GM21515 (cell line): ENCODE measurements around the gene FMN1.

Experiments used
- ATAC-seq: cut with Tn5 transposase; IDR thresholded peaks from one replicate; pipeline ENCODE4 v1.9.1; 2021; ENCODE audit not compliant: unreplicated experiment

Gene FMN1

DNA sequence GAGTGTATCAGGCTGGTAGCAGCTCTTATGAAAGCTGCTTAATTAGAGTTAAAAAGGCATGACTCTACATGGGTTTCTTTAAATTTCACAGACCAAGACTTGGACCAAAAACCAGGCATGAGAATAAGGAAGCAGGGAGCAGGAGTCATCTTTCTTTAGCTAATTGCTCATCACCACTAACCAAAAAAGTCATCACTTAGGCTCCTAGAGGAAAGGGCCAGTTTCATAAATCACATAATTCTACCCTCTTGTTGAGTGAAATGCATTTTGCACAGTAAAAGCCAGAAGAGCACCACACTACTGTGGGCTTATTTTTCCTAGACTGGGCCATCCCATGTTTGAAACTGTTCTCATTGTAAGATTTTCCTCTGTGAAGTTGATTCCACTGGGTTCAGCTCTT is 301.1 kb downstream of the FMN1 start:
- no peak for ATAC-seq

DNA sequence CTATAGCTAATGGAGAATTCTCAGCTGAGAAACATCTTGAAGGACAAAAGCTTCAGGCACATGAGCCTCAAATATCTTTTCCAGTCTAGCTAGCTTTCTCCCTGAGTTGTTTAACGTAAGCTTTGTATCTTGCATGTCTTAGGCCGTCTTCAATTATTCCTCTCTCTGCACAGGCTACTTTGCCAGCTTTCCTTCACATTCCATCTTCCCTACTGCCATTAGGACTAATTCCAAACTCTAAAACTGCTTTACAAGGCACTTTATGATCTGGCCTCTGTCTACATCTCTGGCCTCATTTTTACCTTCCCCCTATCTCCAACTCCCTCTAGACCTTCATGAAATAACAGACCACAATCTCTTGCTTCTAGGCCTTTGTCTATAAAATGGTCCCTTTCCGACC is 305.3 kb downstream of the FMN1 start:
- ATAC-seq, result no peak

DNA sequence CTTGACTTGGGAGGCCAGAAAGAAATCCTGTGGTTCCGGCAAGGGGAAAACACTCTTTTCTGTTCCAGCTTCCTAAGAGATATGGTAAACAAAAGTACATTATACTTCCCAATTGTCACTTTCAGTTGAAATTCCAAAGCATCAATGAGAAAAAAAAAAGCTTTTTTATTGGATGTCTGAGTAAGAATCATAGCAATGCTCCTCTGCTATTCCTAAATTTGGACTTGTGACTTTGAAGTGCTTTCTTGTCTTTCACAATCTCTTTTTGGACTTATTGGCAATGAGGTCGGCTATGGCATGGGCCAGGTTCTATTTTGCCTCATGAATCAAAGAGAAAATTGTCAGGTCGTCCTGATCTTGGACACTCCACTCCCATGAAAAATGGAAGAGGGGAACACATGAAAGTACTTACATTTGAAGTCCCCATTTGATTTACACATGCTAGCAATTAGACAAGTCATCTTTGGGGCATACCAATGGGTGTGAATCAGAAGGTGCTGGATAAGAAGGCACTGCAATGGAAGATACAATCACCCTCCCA is 306.2 kb downstream of the FMN1 start:
- no peak for ATAC-seq

DNA sequence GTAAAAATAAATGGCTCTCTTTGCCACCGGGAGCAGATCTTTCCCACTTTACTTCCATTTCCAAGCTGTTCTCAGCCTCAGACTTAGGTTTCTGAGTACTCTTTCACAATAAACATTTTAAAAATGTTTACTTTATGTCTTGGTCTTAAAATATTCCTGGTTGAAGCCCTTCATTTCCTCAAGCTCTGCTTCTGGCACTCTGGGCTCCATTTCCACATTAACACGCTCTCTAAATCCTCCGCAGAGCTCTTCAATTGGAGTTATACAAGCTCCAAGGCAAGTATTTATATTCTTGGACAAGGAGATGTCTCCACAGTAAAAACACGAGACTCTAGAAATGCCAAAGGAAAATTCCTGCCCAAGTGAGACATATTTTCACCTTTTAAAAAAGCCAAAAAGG is 307.4 kb downstream of the FMN1 start:
- ATAC-seq, result no peak

DNA sequence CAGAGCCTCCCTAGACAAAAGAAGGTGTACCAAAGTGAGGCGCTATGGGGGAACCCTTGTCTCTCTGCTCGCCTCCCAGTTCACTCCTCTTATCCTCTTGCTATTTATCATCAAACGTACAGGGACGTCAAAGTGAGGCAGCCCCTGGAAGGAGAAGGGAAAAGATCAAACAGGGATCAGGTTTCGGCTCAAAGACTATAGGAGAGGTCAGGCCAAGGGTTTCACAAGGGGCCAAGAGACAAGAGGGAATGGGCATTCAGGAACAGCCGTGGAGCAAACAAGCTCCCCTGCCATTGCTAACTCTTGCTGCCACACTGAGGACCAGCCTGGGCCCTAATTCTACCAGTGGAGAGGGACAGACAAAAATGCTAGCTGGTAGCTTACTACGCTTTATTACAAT is 308.1 kb downstream of the FMN1 start:
- ATAC-seq, result no peak

DNA sequence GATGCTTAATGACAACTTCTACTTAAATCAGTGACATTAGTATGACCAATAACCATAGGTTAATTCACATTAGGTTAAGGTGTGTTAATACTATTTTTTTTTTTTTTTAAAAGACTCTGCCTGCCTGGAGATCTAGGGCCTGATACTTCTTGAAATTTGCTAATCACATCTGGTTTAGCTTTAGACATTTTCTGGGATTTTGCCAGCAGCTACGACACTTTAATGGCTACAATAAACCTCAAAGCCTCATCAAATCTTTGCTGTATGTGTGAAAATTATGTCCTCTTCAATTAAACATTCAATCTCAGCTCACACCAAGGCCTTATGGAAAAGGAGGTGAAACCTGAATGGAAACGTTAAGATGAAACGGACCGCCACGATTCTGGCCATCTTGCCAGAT is 308.8 kb downstream of the FMN1 start:
- ATAC-seq, result no peak

DNA sequence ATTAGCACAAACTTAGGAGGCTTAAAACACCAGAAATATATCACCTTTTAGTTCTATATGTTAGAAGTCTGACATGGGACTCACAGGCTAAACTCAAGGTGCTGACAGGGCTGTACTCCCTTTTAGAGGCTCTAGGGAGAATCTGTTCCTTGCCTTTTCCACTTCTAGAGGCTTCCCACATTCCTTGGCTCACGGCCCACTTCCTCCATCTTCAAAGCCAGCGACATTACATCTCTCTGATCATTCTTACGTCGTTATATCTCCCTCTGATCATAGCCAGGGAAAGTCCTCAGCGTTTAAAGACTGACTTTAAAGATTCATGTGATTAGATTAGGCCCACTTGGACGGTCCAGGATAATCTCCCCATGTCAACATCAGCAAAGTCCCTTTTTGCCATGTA is 310.4 kb downstream of the FMN1 start:
- ATAC-seq, result no peak

DNA sequence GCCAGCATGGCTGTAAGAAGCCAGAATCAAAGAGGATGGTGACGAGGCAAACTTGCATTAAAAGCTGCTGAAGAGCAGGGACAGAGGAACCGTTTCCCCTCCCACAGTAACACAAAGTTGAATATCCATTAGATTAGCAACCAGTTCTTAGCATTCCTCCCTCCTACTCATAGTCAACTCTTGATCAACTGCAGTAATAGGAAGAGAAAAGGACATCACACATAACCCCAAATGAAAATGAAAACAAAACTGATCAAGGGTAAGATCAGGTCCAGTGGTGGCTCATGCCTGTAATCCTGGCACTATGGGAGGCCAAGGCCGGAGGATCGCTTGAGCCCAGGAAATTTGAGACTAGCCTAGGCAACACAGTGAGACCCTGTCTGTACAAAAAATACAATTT is 311.6 kb downstream of the FMN1 start:
- no peak for ATAC-seq

DNA sequence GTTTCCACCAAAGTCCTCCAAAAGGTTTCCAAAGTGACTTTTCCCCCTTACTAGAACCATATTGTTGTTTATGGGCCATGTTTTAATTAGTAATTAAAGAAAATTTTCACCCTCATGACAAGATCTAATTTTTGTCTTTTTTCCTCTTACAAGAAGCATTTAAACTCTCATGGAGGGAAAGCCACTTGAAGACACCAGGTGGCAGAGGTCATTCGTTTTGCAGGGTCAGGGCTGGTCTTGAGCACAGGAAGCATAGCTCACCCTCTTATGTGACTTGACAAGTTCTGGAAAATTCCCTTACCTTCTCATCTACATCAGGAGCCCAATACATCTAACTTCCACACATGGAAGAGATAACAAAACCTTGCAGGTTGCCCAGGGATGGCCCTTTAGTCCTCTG is 313.0 kb downstream of the FMN1 start:
- no peak for ATAC-seq

DNA sequence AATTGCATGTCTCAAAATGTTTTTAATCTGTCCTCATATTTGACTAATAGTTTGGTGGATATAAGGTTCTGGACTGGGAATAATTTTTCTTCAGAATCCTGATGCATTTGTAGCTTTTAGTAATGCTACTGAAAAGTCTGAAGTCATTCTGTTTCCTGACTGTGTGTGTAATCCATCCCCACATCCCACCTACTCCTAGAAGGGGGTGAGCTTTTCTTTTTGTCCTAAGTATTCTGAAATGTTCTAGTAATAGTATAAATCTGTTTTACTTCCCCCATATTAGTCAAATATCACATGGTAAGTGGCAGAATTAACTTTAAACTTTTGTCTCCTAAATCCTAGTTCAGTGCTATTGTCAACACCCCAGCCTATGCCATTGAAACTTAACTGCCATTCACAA is 313.9 kb downstream of the FMN1 start:
- no peak for ATAC-seq

DNA sequence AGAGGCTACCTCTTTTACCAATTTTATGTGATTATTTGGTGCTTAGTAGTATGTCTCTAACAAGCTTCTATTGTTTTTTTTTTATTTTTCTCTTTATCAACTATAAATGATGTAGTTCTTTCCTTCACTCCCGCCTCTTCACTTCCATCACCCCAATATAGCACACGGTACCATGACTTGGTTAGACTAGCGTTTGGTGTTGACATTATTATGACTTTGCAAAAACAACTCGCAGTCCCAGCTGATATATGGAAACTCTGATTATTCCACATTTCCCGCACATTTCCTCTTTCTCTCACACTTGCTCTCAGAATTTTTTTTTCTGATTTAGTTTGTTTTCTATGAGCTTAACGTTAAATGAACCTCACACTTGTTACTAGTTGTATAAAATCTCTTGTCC is 314.5 kb downstream of the FMN1 start:
- no peak for ATAC-seq

DNA sequence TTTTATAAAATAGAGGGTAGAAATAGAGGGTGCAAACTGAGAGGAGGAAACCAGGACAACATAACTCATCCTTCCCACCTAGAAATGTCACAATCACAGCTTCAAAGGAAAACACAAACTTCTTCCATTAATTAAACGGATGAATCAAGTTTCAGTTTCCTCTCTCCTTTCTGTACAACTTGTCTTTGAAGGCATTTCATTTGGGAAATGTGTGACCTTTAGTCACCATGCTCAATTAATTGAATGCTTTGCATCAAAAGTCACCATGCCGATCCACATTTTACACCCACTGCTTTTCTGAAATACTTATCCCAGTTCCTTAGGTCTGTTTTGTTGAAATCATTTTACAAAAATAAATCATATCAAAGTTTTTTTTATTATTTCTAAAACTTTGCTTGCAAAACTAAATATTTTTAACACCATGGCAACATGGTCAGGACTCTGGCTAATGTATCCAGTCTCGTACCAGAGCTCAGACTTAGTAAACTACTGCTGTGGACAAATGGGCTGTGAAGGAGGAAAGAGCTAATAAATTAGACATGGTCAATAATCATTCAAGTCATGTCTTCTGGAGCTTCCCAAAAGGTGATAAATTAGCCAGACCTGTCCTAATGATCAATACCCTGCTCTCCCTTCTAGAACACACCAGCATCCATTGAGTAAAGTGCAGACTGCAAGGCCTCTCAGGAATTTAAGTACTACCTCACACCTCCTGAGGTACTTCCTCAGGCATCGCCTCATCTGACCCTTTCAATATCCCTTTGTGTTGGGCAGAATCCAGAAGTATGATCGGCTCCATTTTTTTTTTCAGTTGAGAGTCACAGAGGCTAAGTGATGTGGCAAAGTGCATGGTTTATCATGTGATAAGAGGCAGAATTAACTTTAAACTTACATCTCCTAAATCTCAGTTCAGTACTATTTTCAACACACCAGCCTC is 315.4 kb downstream of the FMN1 start:
- ATAC-seq, result no peak

DNA sequence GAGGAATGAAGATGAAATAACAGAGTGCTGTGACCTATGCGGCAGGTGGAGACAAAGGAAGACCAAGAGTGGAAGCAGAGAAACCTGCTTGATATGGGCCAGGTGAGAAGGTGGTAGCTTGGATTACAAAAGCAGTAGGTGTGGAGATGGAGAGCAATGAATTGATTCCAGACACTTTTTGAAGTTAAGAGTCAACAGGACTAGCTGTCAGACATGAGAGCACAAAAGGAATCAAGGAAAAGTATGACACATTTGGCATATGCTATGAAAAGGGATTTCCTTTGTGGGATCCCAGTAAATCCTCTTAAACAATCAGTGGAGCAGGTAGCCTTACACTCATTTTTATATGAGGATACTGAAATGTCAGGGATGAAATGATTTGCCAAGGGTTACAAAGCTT is 316.2 kb downstream of the FMN1 start:
- no peak for ATAC-seq

DNA sequence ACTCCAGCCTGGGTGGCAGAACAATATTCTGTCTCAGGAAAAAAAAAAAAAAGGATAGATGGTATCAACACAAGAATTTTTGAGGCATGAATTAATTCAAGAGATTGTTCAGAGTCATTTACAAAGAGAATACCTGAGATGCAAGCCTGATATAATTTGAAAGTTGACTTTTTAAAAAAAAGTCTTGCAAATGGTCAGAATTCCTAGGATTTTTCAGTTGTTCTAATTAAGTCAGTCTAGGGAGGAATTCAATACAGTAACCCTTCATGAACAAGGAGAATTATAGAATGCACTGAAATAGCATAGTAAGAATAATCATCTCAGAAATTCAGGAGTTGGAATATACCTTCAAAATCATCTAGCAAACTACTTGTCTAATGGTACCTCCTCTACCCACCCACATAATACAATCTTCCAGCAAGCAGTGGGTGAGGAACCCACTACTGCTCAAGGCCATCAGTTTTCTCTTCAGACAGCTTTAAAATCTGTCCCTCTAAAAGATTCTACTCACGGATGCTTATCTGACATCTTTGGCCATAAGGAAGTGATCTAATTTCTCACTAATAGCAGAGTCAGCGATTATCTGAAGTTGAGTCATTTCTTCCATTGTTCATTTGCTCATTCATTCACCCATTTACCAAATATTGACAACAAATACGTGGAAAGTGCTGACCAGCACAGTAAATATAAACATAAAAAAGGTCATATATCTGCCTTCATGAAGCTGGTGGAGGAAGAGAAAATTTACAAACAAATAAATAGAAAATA is 317.1 kb downstream of the FMN1 start:
- ATAC-seq, result no peak

DNA sequence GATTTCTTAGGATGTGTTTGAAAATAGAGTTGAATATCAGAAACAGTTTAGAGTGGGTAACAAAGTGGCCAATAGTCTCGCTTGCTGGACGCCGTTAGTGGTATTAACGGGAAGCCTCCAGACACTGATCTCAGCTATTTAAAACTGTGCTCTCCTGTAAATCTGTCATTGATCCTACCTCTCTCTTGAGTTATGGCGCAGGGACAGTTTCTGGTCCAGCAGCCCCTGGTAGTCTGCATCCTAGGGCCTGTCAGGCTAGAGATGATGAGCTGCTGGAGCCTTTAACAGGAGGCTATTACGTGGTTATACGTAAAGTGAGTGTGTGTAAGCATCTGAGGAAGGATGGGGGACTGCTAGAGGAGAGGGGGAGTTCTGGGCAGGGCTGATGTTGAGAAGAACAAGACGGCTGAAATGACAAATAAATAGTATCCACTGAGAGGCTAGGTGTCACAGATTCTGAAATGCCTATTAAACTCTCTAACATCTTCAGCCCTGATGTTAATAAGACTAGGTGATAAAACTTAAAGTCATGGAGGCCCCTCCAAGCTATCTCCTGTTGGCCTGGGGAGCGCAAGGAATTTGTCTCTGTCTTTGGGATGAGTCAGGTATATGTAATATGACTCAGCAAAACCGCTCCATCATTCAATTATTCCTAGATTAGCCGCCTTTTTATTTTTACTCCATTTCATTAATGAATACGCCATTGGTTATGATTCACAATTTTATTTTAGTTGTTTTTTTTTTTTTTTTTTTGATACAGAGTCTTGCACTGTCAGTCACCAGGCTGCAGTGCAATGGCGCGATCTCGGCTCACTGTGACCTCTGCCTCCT is 321.0 kb downstream of the FMN1 start:
- no peak for ATAC-seq

DNA sequence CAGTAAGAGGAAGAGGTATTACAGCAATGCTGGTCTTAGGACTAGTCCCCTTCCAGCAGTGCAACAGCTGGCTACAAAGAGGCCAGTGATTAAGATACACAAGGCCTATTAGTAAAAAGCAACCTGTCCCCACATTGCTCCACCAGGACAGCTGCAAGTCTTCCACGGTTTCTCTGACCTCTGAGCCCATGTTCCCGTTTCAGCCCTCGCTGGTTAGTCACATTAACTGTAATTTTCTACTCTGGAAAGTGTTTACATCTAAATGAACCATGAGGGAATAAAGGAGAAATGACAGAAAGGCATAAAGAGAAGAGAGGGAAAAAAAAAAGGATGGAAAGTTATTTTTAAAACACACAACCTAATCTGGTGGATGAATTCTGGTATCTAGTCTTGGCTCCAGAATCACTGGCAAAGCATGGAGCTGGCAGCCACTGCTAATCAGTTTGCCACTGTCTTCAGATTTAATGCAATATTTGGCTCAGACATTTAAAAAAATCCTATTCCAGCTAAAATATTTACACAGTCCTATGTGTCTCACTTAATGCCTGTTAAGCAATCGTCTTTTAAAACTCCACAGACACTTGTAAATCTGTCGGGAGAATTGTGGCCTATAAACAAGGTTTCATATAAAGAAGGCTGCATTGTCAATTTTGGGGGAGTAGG is 321.8 kb downstream of the FMN1 start:
- no peak for ATAC-seq

DNA sequence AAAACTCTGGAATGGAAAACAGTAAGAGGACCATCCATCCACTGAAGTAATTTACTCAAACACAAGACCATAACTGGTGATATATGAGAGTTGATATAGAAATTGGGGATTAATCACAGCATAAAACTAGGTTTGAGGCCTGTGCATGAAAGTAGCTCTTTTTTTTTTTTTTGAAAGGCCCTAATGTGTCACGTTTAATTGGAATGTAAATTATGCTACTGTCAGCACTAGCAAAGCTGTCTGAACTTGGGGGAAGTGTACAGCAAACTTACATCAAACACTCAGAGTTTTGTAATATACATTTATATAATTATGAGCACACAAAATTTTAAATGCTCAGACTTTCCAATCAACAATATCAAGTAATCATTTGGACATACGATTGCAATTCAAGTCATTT is 322.6 kb downstream of the FMN1 start:
- ATAC-seq, result no peak

DNA sequence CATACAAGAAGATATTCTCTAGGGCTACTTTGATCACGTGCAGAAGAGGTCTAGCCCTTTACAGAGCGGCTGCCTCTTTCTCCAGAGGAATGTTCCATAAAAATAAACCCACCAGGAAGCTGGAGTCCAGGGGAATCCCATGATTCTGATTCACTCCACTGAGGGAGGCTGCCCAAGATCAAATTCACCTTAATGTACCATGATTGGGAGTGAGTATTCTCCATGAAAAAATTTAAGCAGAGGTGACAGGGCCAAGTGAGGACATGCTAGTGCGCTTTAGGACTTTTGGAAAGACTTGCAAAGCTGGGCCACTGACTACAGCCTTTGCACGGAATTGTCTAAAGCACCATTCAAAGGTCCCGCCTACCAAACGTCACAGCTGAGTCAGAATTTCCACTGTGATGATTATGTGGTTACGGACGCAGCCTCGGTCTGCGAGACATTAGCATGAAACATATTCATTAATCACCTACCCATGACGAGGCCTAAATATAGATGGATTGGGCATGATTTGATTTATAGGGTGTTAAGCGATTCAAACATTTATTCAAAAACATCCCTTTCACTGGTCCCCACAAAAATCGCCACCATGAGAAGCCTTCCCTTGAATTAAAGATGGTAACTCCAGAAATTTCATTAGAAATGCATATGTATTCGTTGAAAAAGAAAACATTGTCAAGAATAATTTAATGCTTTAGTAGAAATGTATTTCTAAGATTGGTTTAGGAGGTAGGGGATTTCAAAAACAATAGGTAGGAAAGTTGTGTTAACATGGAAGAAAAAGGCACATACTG is 324.1 kb downstream of the FMN1 start:
- ATAC-seq, result no peak

DNA sequence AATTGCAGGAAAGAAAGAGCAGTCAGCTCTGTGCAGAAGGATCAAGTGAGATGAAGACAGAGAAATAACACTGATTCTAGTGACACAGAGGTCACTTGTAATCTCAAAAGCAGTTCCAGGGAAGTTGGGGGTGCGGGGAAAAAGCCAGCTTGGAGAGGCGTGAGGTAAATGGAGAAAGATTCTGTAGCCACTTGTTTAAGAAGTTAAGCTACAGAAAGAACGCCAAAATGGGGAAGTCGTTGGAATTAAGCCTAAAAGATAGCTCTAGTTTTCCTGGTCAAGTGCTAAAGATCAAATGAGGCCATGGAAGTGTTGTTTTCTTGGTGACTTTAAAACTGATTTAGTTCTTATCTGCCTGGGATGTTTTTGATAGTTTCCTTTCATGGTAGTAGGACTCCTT is 324.7 kb downstream of the FMN1 start:
- ATAC-seq, result no peak

DNA sequence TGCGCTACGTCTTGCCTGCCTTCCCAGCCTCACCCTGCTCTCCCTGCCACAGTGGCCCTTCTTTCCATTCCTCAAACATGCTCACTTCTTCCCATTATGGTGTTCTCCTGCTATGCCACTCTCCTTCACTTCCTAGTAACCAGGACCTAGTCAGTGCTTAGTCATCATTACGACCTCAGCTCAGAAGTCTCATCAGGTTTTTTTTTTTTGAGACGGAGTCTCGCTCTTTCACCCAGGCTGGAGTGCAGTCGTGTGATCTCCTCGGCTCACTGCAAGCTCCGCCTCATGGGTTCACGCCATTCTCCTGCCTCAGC is 327.2 kb downstream of the FMN1 start:
- no peak for ATAC-seq
